HepG2 (cell line): ENCODE data around the gene SDR9C7. TPM values are rescaled to one million over a fixed set of nuclear protein-coding genes. Genes with fewer than 3 reads are reported as not detected.

Source experiments
- ATAC-seq: fragments of 200-7000 bp; cut with Tn5 transposase; 3 replicates; pipeline ENCODE4 v1.9.1; 2020; ENCODE audit warnings: mild to moderate bottlenecking, moderate library complexity
- BruUV-seq: library from RNA; stranded (reverse); fragments of 400-500 nt; replicated peaks from 2 replicates; lab custom pipeline; 2021; lab: Mats Ljungman, UMichigan
- CTCF ChIA-PET: fragments of 300-600 bp; formaldehyde crosslinking; extraction: SDS; loops from one replicate; lab custom pipeline; 2021; ENCODE audit warnings: low total read pairs, inconsistent platforms, low intra/inter-chr PET ratio; lab: Yijun Ruan, JAX
- POLR2A ChIA-PET: fragments of 350-600 bp; sonication (Branson Sonifier 250); formaldehyde crosslinking; loops from one replicate; lab custom pipeline; 2020; ENCODE audit warnings: antibody characterized with exemption, inconsistent platforms; lab: Yijun Ruan, JAX
- DNase-seq: peaks from one replicate; pipeline ENCODE4 v3.0.0-alpha.2; 2015; ENCODE audit warnings: low spot score
- FAIRE-seq: peaks from 3 replicates; lab custom pipeline; 2011; peaks lifted over from hg19 to GRCh38; lab: Jason Lieb, UNC
- H2AFZ ChIP-seq: one replicate; pipeline ENCODE4 v1.6.1; 2011; ENCODE audit warnings: low read length, inconsistent platforms
- H3K27ac ChIP-seq: fragments of 300-600 bp; 3 replicates; pipeline ENCODE4 v1.8.0; 2011; ENCODE audit warnings: mixed run types, mild to moderate bottlenecking, mixed read lengths, low read length, inconsistent platforms; ENCODE audit not compliant: insufficient read depth; ENCODE audit errors: extremely low read length
- H3K27me3 ChIP-seq, 2 experiments: fragments of 200-600 bp in 1 of 2; 2 replicates in 1 of 2; 3 replicates in 1 of 2; pipeline versions ENCODE4 v1.6.0 to v1.8.0; 2011; ENCODE audit warnings: low read length in 2 of 2, mild to moderate bottlenecking in 2 of 2, moderate library complexity in 2 of 2, inconsistent platforms in 1 of 2; ENCODE audit not compliant: insufficient read depth in 2 of 2, control insufficient read depth in 1 of 2
- H3K36me3 ChIP-seq, 2 experiments: fragments of 200-600 bp in 1 of 2; replicated peaks in 1 of 2; 2 replicates in 1 of 2; 3 replicates in 1 of 2; pipeline versions ENCODE4 v1.5.1 to v1.8.0; 2011; ENCODE audit warnings: low read length in 2 of 2, inconsistent platforms in 1 of 2; ENCODE audit not compliant: insufficient read depth in 2 of 2, control insufficient read depth in 1 of 2
- H3K4me1 ChIP-seq: 2 replicates; pipeline ENCODE4 v1.5.1; 2012; ENCODE audit warnings: low read length, inconsistent platforms; ENCODE audit not compliant: insufficient read depth
- H3K4me2 ChIP-seq: 2 replicates; pipeline ENCODE4 v1.6.0; 2011; ENCODE audit warnings: low read depth, low read length, inconsistent platforms
- H3K4me3 ChIP-seq, 3 experiments: fragments of 200-600 bp in 1 of 3; sonication (generic), shearing (Covaris generic) in 1 of 3; replicated peaks in 1 of 3; 2 replicates each; pipeline ENCODE4 v1.5.1; 2011 to 2016; ENCODE audit warnings: low read length in 3 of 3, inconsistent platforms in 2 of 3, low read depth in 2 of 3, mild to moderate bottlenecking in 2 of 3, control low read depth in 1 of 3, mixed read lengths in 1 of 3; ENCODE audit not compliant: insufficient read depth in 1 of 3
- H3K79me2 ChIP-seq: one replicate; pipeline ENCODE4 v1.6.1; 2011; ENCODE audit warnings: low read length, inconsistent platforms; ENCODE audit not compliant: insufficient read depth
- H3K9ac ChIP-seq: 2 replicates; pipeline ENCODE4 v1.6.0; 2011; ENCODE audit warnings: mild to moderate bottlenecking, low read depth, low read length, inconsistent platforms; ENCODE audit not compliant: insufficient read depth
- H3K9me3 ChIP-seq: 2 replicates; pipeline ENCODE4 v1.5.1; 2012; ENCODE audit warnings: mild to moderate bottlenecking, low read length
- H4K20me1 ChIP-seq: 2 replicates; pipeline ENCODE4 v1.6.0; 2011; ENCODE audit warnings: inconsistent platforms, mild to moderate bottlenecking, low read length, moderate library complexity; ENCODE audit not compliant: insufficient read depth
- AGO2 ChIP-seq: fragments of 200-400 bp; formaldehyde crosslinking; optimal IDR thresholded peaks from 2 replicates; pipeline ENCODE3; 2017; ENCODE audit warnings: mild to moderate bottlenecking, low read depth, low read length, moderate library complexity
- DNMT1 ChIP-seq: sonication (generic); formaldehyde crosslinking; IDR thresholded peaks from 2 replicates; pipeline ENCODE4 v1.5.1; 2020; ENCODE audit warnings: mild to moderate bottlenecking, missing genetic modification reagents
- IRX3 ChIP-seq: sonication (generic); formaldehyde crosslinking; IDR thresholded peaks from 2 replicates; pipeline ENCODE4 v1.8.1; 2023; ENCODE audit warnings: mild to moderate bottlenecking, low read depth, missing genetic modification reagents, borderline replicate concordance
- PRMT3 ChIP-seq: sonication (generic); formaldehyde crosslinking; IDR thresholded peaks from 2 replicates; pipeline ENCODE4 v1.8.1; 2022; ENCODE audit warnings: low read depth, mild to moderate bottlenecking, moderate library complexity, missing genetic modification reagents, borderline replicate concordance
- ZNF180 ChIP-seq: sonication (generic); formaldehyde crosslinking; IDR thresholded peaks from 2 replicates; pipeline ENCODE4 v1.4.0; 2020; ENCODE audit warnings: low read depth, missing genetic modification reagents, borderline replicate concordance
- ZNF225 ChIP-seq: sonication (generic); formaldehyde crosslinking; IDR thresholded peaks from 2 replicates; pipeline ENCODE4 v1.4.0; 2020; ENCODE audit warnings: mild to moderate bottlenecking, missing genetic modification reagents
- ZNF274 ChIP-seq: sonication (generic); formaldehyde crosslinking; IDR thresholded peaks from 2 replicates; pipeline ENCODE4 v1.5.1; 2020; ENCODE audit warnings: mild to moderate bottlenecking, missing genetic modification reagents
- ZNF34 ChIP-seq: sonication (generic); formaldehyde crosslinking; IDR thresholded peaks from 2 replicates; pipeline ENCODE4 v1.4.0; 2020; ENCODE audit warnings: mild to moderate bottlenecking, missing genetic modification reagents, borderline replicate concordance
- WGBS: methylation state at CpG from one replicate; pipeline ENCODE4 v1.1.6; 2017; ENCODE audit warnings: low lambda C conversion rate; 5-methylcytosine and 5-hydroxymethylcytosine counted together
- in situ Hi-C: cut with HindIII; loops from 2 replicates; pipeline ENCODE4 v1.10.0; 2017; ENCODE audit warnings: low pct_unique_long_range_greater_than_20kb; ENCODE audit not compliant: extremely low pct_ligation_motif_present
- intact Hi-C: fragments of 100-400 bp; cut with micrococcal nuclease; formaldehyde crosslinking; loops from one replicate; pipeline ENCODE4 v1.10.0; 2022; ENCODE audit not compliant: unreplicated experiment
- polyA plus RNA-seq, 8 experiments: library from polyadenylated mRNA; depleted of rRNA in 3 of 8; stranded (reverse) in 7 of 8; unstranded in 1 of 8; fragments of >200 nt; fragmentation: Illumina TruSeq in 4 of 8; extraction: Trizol in 4 of 8; gene quantifications; 2 replicates each; pipeline versions ENCODE4 v1.2.1 to v1.2.3, GENCODE V29; 2011 to 2016; ENCODE audit warnings: low read depth in 4 of 8, missing spikeins in 1 of 8, mixed read lengths in 1 of 8; ENCODE audit not compliant: insufficient read depth in 1 of 8
- total RNA-seq, 5 experiments: library from RNA; depleted of rRNA; stranded (reverse); fragments of >200 nt; fragmentation: Illumina TruSeq; extraction: Trizol; gene quantifications; 2 replicates each; pipeline ENCODE4 v1.2.3, GENCODE V29; 2016; ENCODE audit warnings: low read depth in 1 of 5
- TF ChIP-seq, protein P1 (sequence below): sonication (generic); formaldehyde crosslinking; IDR thresholded peaks from 2 replicates; pipeline ENCODE4 v1.5.1; 2020; ENCODE audit warnings: missing genetic modification reagents, mild to moderate bottlenecking, borderline replicate concordance
- TF ChIP-seq, protein P2 (sequence below): sonication (generic); formaldehyde crosslinking; IDR thresholded peaks from 2 replicates; pipeline ENCODE4 v1.4.0; 2020; ENCODE audit warnings: missing genetic modification reagents
- TF ChIP-seq, protein P3 (sequence below): sonication (generic); formaldehyde crosslinking; IDR thresholded peaks from 2 replicates; pipeline ENCODE4 v1.4.0; 2020; ENCODE audit warnings: mild to moderate bottlenecking, missing genetic modification reagents

The SDR9C7 gene
- total and polyA plus RNA-seq, 2 of the 13 experiments (the other 11 are each of a cell fraction or from before 2014, with no cell fraction given): 0.04 TPM; not detected in 1

DNA sequence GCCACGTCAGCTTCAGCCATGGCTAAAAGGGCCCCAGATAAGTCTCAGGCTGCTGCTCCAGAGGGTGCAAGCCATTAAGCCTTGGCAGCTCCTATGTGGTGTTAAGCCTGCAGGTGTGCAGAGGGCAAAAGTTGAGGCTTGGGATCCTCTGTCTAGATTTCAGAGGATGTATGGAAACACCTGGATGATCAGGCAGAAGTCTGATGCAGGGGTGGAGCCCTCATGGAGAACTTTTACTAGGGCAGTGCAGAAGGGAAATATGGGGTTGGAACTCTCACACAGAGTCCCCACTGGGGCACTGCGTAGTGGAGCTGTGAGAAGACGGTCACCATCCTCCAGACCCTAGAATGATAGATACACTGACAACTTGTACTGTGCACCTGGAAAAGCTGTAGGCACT lies 47.9 kb downstream of the SDR9C7 start:
- ChIA-PET CTCF (no interaction called here), POLR2A (no interaction called here)
- FAIRE-seq (no peak), ATAC-seq (no peak), DNase-seq (no peak)
- H3K4me1 ChIP-seq: no peaks in the 10 kb centered on the region
- H3K79me2 ChIP-seq: no peaks in the 10 kb centered on the region
- WGBS: 4% methylated on average over 3 of the region's 3 CpGs
- intact Hi-C loops: no loop called here
- peaks cover 26% of the 10 kb centered on the region for H3K9me3 ChIP-seq
- no peak overlapping the region for H3K27ac ChIP-seq
- H3K9ac ChIP-seq: no peak overlapping the region
- H4K20me1 ChIP-seq: no peaks in the 10 kb centered on the region
- TF ChIP-seq ZNF34 (CRISPR knock-in tag): no peak
- no TSS peak for BruUV-seq
- no peak overlapping the region for H2AFZ ChIP-seq
- no peaks in the 10 kb centered on the region for H3K36me3 ChIP-seq
- in situ Hi-C loops: no loop called here
- H3K4me2 ChIP-seq: no peak overlapping the region
- no peaks in the 10 kb centered on the region for H3K27me3 ChIP-seq
- H3K4me3 ChIP-seq: no peak overlapping the region

GRCh38 chr12:56885316-56885715 lies 48.9 kb downstream of the SDR9C7 start:
- H3K9me3 ChIP-seq: peaks cover 26% of the 10 kb centered on the region
- CTCF ChIA-PET: no interaction called here
- 0% methylated on average over 1 of the region's 1 CpG for WGBS
- no peak overlapping the region for H3K4me2 ChIP-seq
- H3K27me3 ChIP-seq: no peaks in the 10 kb centered on the region
- no peak overlapping the region for H3K9ac ChIP-seq
- H3K79me2 ChIP-seq: no peaks in the 10 kb centered on the region
- H3K4me3 ChIP-seq: no peak overlapping the region
- no peaks in the 10 kb centered on the region for H4K20me1 ChIP-seq
- intact Hi-C loops: no loop called here
- POLR2A ChIA-PET: no interaction called here
- BruUV-seq: no TSS peak
- DNase-seq: no peak
- H3K27ac ChIP-seq: no peak overlapping the region
- FAIRE-seq: no peak
- H3K36me3 ChIP-seq: no peaks in the 10 kb centered on the region
- H3K4me1 ChIP-seq: 0 out of 2 replicates have a peak, but pooled peaks cover 6% of the 10 kb centered on the region
- no peak overlapping the region for H2AFZ ChIP-seq
- in situ Hi-C loops: no loop called here
- no peak for ATAC-seq
- TF ChIP-seq DNMT1 (CRISPR knock-in tag): no peak
- TF ChIP-seq ZNF180 (CRISPR knock-in tag): no peak
- no peak for TF ChIP-seq PRMT3 (CRISPR knock-in tag)
- TF ChIP-seq, protein P1, sequence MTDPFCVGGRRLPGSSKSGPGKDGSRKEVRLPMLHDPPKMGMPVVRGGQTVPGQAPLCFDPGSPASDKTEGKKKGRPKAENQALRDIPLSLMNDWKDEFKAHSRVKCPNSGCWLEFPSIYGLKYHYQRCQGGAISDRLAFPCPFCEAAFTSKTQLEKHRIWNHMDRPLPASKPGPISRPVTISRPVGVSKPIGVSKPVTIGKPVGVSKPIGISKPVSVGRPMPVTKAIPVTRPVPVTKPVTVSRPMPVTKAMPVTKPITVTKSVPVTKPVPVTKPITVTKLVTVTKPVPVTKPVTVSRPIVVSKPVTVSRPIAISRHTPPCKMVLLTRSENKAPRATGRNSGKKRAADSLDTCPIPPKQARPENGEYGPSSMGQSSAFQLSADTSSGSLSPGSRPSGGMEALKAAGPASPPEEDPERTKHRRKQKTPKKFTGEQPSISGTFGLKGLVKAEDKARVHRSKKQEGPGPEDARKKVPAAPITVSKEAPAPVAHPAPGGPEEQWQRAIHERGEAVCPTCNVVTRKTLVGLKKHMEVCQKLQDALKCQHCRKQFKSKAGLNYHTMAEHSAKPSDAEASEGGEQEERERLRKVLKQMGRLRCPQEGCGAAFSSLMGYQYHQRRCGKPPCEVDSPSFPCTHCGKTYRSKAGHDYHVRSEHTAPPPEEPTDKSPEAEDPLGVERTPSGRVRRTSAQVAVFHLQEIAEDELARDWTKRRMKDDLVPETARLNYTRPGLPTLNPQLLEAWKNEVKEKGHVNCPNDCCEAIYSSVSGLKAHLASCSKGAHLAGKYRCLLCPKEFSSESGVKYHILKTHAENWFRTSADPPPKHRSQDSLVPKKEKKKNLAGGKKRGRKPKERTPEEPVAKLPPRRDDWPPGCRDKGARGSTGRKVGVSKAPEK (CRISPR knock-in tag): no peak
- TF ChIP-seq, protein P2, sequence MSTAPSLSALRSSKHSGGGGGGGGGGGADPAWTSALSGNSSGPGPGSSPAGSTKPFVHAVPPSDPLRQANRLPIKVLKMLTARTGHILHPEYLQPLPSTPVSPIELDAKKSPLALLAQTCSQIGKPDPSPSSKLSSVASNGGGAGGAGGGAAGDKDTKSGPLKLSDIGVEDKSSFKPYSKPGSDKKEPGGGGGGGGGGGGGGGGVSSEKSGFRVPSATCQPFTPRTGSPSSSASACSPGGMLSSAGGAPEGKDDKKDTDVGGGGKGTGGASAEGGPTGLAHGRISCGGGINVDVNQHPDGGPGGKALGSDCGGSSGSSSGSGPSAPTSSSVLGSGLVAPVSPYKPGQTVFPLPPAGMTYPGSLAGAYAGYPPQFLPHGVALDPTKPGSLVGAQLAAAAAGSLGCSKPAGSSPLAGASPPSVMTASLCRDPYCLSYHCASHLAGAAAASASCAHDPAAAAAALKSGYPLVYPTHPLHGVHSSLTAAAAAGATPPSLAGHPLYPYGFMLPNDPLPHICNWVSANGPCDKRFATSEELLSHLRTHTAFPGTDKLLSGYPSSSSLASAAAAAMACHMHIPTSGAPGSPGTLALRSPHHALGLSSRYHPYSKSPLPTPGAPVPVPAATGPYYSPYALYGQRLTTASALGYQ (CRISPR knock-in tag): no peak
- no peak for TF ChIP-seq IRX3 (CRISPR knock-in tag)
- TF ChIP-seq, protein P3, sequence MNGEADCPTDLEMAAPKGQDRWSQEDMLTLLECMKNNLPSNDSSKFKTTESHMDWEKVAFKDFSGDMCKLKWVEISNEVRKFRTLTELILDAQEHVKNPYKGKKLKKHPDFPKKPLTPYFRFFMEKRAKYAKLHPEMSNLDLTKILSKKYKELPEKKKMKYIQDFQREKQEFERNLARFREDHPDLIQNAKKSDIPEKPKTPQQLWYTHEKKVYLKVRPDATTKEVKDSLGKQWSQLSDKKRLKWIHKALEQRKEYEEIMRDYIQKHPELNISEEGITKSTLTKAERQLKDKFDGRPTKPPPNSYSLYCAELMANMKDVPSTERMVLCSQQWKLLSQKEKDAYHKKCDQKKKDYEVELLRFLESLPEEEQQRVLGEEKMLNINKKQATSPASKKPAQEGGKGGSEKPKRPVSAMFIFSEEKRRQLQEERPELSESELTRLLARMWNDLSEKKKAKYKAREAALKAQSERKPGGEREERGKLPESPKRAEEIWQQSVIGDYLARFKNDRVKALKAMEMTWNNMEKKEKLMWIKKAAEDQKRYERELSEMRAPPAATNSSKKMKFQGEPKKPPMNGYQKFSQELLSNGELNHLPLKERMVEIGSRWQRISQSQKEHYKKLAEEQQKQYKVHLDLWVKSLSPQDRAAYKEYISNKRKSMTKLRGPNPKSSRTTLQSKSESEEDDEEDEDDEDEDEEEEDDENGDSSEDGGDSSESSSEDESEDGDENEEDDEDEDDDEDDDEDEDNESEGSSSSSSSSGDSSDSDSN: no peak
- no peak for TF ChIP-seq AGO2
- no peak for TF ChIP-seq ZNF225
- TF ChIP-seq ZNF274: no peak
